Measurements from ENCODE around the gene C16orf89.
A peak's percentile ranks its signal among the peaks of the same experiment; 100 is the strongest.
"Not testable (repeated sequence)": the region's sequence is repeated elsewhere in the genome, so short reads cannot be mapped to it uniquely, and the experiment has no call there.

The C16orf89 gene, protein sequence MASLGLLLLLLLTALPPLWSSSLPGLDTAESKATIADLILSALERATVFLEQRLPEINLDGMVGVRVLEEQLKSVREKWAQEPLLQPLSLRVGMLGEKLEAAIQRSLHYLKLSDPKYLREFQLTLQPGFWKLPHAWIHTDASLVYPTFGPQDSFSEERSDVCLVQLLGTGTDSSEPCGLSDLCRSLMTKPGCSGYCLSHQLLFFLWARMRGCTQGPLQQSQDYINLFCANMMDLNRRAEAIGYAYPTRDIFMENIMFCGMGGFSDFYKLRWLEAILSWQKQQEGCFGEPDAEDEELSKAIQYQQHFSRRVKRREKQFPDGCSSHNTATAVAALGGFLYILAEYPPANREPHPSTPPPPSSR

DNA sequence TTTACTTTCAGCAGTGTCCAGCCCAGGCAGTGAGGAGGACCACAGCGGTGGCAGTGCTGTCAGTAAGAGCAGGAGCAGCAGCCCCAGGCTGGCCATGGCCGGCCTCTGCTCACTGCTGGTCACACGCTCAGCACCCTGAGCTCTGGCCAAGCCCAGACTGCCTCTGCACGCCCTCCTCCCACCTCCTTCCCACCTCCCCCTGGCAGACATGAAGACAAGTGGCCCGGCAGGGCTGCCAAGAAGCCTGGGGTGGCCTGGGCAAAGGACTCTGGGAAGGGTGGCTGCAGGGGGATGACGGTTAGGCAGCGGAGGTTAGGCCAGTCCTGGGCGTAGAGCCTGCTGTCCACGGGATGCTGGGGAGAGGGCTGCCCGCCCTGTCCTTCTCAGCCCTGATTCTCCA, at the start of gene C16orf89:
TSS of gene C16orf89 (minus strand) at position 144 of the 400 bp plus-strand sequence. CDS start at position 96, 48 bp downstream.
- no peak for DNase-seq (ENCODE audit: low read depth in 2 of 2)

DNA sequence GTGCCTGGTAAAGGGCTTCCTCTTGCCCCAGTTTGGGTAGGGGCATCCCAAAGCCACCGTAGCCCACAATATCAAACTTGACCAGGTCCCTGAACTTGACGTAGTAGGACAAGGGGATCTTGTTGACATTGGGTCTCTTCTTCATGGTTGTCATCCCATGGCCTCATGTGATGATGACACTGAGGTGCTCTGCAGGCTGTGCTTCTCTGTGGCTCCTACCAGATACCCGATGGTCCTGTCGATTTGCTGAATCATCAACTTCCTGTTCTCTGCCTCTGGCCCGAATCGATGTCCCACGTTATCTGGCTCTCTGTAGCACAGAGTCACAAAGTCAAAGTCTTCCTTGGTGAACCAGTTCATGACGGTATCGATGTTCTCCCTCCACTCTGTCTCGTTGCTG, 45.2 kb upstream of the C16orf89 start:
- DNase-seq (ENCODE audit: low read depth in 2 of 2) = not testable (repeated sequence)

DNA sequence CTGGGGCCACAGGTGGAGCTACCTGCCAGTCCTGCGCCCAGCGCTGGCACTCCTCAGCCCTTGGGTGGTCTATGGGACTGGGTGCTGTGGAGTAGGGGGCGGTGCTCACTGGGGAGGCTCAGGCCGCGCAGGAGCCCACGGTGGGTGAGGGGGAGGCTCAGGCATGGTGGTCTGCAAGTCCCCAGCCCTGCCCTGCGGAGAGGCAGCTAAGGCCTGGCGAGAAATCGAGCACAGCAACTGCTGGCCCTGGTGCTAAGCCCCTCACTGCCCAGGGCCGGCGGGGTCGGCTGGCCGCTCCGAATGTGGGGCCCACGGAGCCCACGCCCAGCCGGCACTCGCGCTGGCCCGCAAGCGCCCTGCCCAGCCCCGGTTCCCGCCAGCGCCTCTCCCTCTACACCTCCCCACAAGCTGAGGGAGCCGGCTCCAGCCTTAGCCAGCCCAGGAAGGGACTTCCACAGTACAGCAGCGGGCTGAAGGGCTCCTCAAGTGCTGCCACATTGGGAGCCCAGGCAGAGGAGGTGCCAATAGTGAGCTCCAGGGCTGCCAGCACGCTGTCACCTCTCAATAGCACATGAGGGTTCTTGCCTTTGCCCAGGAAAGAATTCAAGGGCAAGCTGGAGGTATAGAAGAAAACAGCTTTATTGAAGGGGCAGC, 42.9 kb upstream of the C16orf89 start:
- no peak for DNase-seq (ENCODE audit: low read depth in 2 of 2)

DNA sequence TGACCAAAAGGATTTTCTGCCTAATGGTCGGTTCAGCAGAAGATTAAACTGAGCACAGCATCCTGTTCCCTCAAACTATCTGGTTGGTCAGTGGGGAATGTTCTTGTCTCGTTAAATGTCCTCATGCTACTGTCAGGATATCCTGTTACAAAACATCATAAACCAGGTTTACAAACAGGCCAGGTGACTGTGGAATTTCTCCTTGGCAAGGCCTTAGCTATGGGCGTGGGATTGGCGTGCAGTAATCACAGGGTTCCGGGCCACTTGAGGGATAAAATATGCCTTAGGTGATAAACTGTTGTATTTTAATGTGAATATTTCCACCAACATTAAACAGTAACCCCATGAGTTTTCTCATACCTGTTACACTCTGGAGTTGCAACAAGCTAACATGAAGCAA, 39.3 kb upstream of the C16orf89 start:
- DNase-seq (ENCODE audit: low read depth in 2 of 2) = not testable (repeated sequence)

DNA sequence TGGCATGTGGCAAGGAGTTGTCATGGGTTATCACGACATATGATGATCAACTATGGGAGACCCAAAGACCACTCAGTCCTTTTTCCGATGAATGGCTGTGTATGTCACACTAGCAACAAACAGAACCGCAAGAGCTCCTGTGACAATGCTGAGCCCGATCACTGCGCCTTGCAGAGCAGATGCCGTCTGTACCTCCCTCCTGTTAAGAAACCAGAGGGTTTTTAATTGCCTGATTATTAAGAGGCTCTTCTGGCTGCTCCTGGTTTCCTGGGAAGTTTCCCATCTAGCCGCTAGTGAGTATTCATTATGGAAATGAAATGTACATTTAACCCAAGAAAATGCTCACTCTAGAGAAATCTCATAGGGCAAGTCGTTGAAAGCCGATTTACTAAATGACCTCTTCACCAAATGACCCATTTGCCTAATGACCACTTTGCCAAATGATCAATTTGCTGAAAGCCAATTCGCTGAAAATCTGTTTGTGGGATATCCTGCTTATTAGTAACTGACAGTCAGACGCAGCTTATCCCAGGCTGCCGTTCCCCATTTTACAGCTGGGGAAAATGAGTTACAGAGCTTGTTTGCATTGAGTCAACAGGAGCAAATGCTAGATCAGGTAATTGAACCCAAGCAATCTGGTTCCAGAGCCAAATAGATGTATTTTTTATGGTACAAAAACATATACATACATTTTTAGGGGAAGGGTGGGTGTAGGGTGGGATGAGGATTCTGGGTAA, 37.7 kb upstream of the C16orf89 start:
- not testable (repeated sequence) for DNase-seq (ENCODE audit: low read depth in 2 of 2)

DNA sequence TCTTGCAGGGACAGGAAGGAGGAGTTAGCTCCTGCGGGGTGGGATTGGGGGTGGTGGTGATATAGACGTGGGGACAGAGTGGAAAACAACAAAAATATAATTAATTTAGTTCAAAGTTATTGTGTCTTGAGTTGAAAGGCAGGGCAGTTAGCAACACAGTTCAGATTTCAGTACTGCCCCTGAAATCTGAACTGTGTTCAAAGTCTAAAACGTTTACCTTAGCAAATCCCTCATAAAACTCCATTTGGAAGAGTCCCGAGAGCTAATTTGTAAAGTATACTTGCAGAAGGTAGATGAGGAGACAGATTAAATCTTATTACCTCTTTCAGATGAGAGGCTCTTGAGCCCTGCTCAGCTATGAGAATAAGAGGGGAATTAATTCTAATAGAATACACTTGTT, 33.4 kb upstream of the C16orf89 start:
- not testable (repeated sequence) for DNase-seq (ENCODE audit: low read depth in 2 of 2)

DNA sequence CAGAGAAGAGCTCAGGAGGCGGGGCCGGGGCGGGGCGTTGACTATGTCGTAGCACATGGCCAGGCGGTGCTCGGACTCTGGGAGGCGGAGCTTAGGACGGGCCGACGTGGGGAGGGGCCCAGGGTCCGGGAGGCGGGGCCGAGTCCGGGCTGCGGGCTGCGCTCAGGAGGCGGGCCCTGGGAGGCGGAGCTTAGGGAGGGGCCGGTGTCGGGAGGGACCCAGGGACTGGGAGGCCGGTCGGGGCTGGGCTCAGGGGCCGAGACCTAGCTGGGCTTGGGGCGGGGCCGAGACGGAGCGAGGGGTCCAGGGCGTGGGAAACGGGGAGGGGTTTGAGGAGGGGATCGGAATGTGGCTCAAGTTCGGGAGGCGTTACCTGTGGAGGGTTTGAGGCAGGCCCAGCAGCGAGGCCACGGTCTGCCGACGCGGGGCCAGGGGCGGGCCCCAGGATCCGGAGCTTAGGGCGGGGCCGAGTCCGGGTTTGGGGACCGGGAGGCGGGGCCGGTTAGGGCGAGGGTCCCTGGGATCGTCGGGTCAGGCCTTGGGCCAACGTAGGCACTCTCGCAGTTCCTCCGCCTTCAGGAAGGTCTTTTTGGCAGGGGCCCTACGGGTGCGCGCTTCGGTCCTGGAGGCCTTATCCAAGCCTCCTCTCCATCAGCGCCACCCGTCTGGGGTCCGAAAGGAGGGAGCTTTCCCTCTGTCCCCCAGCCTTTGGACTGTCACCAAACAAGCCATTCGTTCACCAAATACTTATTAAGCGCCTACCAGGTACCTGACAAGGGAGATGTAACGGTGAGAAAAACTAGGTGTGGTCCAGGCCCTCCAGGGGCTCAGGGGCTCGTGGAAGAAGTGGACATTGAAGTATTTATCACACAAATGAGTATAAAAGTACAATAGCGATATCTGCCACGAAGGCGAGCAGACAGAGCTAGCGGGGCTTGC, 32.7 kb upstream of the C16orf89 start:
- peak; percentile 54 to 59 for DNase-seq (ENCODE audit: low read depth in 2 of 2)

DNA sequence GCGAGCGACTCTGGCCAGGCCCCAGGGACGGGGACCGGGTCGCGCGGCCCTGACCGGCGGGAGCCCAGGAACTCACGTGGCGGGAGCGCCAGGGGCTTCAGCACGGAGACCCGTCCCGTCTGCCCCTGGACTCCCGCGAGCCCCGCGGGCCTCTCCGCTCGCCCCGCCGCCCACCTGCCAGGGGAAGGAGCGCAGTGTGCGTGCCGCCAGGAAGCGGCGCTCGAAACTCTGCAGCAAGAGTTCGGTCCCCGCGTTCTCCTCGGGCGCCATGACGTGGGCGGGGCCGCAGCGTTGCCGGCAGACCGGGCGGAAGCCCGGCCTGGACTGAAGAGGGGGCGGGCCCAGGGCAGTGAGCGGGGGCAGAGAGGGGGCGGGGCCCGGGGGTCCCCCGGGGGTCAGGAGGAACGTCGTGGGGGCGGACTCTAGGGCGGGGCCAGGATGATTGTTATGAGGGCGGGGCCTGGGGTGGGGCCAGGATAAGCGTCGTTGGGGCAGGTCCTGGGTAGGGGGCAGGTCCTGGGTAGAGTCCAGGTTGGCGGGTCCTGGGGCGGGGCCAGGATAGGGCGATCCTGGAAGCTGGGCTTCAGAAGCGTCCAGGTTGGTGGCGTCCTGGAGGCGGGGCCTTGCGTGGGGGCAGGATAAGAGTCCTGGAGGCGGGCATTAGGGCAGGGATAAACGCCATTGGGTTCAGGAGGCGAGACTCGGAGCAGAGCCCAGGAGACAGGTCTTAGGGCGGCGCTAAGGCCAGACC, 31.9 kb upstream of the C16orf89 start, which contains the start of gene EEF2KMT:
TSS of gene EEF2KMT (minus strand) at position 326 of the 751 bp plus-strand sequence. CDS start at position 270, 56 bp downstream.
- DNase-seq (ENCODE audit: low read depth in 2 of 2) = peak; percentile 97

DNA sequence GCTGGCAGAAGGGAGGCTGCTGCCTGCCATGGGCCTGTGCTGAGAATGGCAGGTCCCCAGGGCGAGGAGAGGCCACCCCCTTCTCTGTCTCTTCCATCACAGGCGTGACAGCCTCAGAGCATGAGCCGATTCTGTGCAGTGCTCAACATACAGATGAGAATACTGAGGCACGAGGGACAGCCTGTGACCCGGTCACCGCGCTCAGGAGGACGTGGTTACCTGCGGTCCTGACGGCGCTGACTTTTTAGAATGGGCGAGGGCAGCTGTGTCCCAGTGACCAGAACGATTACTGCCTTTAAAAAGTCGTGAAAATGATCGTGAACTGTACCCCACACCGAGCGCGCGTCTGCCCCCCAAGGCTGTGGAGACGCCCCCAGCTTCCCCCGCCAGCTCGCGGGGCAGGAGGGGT, 31.3 kb upstream of the C16orf89 start:
- peak in 1 of 2 donors; percentile 14 for DNase-seq (ENCODE audit: low read depth in 2 of 2)

DNA sequence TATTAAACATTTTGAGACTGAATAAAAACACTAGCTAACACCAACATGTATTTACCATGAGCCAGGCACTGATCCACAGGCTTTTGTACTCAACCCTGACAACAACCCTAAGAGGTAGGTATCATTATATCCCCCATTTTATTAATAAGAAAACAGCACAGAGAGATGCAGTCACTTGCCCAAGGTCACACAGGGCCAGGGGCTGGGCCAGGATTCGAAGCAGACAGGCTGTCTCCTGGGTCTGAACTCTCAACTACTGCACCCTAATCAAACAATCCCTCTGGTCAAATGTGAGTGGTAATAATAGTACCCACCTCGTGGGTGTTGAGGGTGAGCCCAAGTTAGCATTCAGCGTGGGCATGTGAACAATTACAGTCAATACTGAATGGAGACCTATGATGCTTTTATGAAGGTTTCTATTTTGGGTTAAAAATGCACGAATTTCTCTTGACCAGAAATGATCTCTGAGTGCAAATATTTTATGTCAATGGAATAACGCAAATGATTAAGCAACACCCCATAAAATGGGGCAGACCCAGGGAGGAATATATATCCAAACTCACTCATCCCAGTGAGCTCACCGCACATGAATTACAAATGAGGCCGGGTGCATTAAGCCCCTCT, 30.8 kb upstream of the C16orf89 start:
- DNase-seq (ENCODE audit: low read depth in 2 of 2) = not testable (repeated sequence)

DNA sequence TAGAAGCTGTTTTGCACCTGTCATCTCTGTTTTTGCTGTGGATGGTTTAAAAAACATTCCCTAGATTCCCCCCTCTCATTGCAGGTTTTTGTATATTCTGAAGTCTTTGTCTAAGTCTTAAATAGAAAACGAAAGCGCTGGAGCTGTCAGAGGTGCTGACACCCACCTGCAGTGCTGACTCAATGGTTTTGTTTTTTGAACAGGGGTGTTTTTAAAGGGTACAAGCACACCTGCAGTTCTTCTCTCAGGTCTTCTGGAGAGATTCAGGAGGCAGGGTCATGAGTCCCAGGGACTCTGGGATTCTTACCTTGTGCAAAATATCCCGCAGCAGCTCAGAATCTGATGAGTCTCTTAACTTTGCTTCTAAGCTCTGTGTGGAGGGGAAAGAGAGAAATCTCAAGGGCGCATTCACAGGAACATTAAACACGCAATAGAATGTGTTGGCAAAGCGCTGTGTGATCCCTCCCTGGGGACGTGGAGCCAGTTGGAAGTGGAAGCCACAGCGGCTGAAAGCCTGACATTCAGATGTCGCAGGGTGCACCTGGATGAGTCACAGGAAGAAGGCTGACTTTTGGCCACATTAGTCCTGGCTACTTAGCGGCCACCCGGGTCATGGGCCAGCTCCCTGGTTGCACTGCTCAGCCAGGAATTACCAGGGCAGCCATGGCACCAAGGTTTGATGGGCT, 29.5 kb upstream of the C16orf89 start:
- not testable (repeated sequence) for DNase-seq (ENCODE audit: low read depth in 2 of 2)

DNA sequence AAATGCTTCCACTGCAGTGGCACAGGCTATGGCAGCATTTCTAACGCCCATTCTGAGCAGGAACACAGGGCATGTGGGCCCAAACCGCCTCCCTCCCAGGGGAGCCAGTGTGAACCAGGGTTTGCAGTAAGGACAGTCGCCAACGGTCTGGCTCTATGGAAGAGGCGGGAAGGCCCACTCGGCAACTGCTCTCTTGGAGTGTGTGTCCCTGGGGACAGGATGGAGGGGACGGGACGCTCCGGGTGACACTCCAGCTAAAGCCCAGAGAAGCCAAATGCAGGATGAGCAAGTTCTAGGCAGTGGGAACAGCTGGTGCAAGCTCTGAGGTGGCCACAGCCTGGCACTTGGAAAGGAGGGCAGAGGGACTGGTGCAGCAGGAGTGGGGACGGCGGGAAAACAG, 28.0 kb upstream of the C16orf89 start:
- not testable (repeated sequence) for DNase-seq (ENCODE audit: low read depth in 2 of 2)

DNA sequence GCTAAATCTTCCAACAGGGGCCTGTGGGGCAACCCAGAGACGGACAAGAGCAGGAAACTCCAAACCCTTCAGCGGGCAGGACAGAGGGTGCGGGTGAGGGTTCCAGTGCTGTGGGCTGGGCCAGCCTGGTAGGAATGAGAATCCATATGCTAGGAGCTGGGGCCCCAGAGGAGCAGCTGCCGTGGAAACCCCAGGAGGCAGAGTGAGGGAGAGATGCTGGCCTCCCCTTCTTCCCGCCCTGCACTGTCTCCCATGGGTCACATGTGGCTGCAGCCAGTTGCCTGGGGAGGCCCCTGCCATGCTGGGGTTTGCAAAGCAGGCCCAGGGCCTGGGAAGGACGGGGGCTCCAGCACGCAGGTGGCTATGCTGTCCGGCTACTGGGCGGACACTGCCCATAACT, 27.3 kb upstream of the C16orf89 start:
- DNase-seq (ENCODE audit: low read depth in 2 of 2) = not testable (repeated sequence)

DNA sequence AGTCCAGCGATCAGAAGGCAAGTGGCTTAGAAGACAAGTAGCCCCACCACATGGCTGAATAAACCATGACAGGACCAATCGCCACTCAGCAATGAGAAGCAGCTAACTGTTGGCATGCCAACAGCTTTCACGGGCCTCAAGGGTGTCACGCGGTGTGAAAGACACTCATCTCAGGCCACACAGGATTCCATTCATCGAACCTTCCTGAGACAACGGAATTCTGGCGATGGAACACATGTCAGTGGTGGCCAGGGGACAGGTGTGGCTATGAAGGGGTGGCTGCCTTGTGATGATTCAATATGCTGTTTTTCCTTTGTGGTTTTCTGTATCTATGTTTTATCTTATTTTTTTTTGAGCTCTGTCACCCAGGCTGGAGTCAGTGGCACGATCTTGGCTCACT, 24.8 kb upstream of the C16orf89 start:
- DNase-seq (ENCODE audit: low read depth in 2 of 2) = not testable (repeated sequence)

DNA sequence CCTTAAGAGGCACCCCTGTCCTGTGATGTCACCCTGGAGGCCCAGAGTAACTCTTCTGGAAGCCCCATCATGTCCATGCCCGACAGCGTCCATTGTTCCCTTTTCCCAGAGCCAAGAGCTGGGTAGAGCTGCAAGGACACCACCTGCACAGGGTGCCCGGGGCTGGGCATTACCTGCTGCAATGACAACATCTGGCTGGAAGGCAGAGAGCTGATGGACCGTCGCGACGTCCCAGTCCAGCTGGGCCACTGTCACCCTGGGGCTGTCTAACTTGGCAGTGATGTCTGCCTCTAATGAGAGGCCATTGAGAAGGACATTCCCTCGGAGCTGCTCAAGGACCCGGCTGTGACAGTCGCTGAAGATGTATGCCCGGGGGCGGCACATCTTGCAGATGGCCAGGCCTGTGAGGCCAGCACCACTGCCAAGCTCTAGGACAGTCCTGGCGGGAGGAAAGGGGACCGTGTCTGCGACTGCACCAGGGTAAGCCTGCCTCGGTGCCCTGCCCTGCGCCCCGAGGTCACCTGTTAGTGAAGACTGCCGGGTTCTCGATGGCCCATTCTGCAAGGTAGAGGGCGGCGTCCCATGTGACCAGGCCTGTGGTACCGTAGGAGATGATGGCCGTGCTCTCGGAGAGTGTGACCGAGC, 24.3 kb upstream of the C16orf89 start:
- DNase-seq (ENCODE audit: low read depth in 2 of 2) = not testable (repeated sequence)

DNA sequence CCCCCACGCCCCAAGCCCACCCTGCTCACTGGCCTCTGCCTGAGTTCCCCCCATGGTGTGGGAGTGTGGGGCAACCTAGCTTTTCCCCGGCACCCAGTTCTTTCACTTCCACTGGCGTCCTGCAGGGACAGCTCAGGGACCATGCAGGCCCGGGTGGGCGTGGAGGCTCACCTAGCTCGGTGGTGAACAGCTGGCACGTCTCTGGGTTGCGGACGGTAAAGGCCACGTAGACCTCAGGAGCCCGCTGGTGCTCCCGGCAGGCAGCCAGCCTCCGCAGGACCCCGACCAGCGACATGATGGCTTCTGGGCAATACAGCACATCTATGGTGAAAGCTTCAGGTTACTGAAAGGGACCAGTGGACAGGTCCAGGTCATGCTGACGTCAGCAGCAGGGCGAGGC, 23.2 kb upstream of the C16orf89 start:
- not testable (repeated sequence) for DNase-seq (ENCODE audit: low read depth in 2 of 2)

DNA sequence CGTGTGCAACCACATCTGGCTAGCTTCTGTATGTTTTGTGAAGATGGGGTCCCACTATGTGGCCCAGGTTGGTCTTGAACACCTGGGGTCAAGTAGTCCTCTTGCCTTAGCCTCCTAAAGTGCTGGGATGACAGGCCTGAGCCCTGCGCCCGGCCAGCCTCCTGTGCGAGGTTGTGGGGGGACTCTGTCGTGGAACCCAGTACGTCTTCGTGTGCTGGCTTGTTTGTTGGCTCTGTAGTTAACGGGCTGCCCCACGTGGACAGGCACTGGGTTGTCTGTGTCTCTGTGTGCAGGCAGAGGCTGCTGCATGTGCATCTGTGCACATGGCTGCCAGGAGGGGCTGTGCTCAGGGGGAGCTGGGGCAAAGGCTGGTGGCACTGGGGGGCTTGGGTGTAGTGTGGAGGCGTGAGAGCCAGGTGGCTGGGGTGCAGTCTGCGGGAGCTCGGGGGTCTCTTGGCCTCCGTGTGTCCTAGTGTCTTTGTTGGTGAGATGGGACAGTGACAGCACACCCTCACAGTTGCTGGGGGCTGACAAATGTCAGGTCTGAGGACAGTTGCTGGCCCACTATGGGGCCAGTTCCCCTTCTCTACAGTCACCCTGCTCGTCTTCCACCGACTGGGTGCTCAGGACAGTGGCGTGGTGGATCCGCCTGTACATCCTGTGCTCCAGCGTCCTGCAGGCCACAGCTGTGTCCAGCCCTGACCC, 22.5 kb upstream of the C16orf89 start:
- DNase-seq (ENCODE audit: low read depth in 2 of 2) = not testable (repeated sequence)

DNA sequence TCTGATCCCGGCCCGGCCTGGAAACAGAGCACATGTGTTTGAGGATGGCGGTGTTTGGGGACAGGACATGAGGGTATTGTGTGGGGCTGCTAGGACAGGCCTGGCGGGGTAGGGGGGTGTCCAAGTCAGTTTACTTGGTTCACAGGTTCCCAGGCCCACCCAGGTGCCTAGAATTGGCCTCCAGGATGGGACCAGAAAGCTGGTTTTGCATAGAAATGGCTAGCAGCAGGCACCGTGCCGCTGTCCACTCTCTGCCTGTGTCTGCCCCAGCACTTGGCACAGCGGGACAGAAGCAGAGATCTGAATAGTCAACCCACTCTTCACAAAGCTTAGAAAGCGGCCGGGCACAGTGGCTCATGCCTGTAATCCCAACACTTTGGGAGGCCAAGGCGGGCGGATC, 20.0 kb upstream of the C16orf89 start:
- not testable (repeated sequence) for DNase-seq (ENCODE audit: low read depth in 2 of 2)
